Activated naive CD8-positive, alpha-beta T cell treated with anti-CD3 and anti-CD28 coated beads, Interleukin-2, amount 50 U/mL, for 24 hours (primary cell): ENCODE results near the gene FAM83F.

Source experiments
- ATAC-seq: fragments of 150-1000 bp; cut with Tn5 transposase; one replicate; pipeline ENCODE4 v1.10.0; 2021
- DNase-seq: peaks from one replicate; pipeline ENCODE4 v3.0.0; 2021
- H3K27ac Mint-ChIP-seq: one replicate; pipeline ENCODE4 v1.8.0; 2021; ENCODE audit warnings: mild to moderate bottlenecking, mixed read lengths
- H3K27me3 Mint-ChIP-seq: one replicate; pipeline ENCODE4 v1.8.0; 2021; ENCODE audit warnings: mixed read lengths
- H3K36me3 Mint-ChIP-seq: one replicate; pipeline ENCODE4 v1.8.0; 2021; ENCODE audit warnings: low read depth, mixed read lengths
- H3K4me1 Mint-ChIP-seq: one replicate; pipeline ENCODE4 v1.8.0; 2021; ENCODE audit warnings: mixed read lengths
- H3K4me3 Mint-ChIP-seq: one replicate; pipeline ENCODE4 v1.8.0; 2021; ENCODE audit warnings: mild to moderate bottlenecking, moderate library complexity, mixed read lengths
- H3K9me3 Mint-ChIP-seq: one replicate; pipeline ENCODE4 v1.8.0; 2021; ENCODE audit warnings: mixed read lengths

The FAM83F gene

DNA sequence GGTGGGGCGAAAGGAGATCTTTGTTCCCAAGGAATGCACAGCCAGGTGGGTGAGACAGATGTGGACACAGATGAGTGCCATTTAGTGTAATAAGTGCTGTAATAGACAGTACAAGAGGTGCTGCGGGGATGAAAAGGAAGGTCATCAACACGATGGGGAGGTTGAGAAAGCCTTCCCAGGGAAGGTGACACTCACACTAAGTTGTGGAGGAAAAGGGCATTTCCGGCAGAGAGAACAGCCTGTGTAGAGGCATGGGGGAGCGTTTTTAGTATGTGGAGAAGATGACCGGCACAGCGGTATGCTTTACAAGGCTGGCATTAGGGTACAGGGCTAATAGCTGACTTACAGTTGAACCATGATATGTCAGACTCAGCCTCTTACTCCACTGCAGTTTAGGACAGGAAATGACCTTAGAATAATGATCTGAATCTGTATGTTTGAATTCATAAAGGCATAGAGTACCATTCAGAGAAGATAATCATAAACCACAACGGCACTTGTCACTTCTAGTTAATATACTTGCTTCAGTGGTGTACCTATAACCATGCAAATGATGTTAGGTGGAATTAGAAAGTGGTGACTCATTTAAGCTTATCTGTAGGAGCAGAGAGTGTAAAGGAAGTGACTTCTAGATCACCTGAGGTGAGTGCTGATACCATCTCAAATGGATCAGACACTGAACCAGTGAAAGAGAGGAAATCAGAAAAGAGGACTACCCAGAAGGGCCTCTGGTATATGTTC, 60.6 kb downstream of the FAM83F start:
- H3K9me3 Mint-ChIP-seq = no peaks in the 10 kb centered on the region
- peak; percentile 90 for ATAC-seq

DNA sequence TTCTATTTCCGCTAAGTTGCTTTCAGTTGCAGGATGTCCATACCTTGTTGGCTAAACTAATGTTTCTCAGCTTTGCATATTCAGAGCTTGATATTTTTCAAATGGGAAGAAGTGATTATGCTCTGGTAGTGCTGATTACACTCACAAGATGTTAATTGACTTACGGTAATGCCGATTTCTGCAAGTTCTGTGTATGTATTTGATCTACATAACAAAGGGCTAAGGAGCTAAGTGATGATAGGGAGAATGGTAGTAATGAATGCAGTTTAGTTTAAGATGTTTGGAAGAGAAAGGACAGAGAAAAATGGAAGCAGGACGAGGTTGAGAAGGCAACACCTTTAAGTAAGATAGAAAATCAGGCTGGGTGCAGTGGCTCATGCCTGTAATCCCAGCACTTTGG, 61.4 kb downstream of the FAM83F start:
- Mint-ChIP-seq H3K9me3 (no peaks in the 10 kb centered on the region), H3K36me3 (no peaks in the 10 kb centered on the region), H3K4me3 (peak overlapping the region; percentile 79), H3K4me1 (peaks cover 71% of the 10 kb centered on the region), H3K27ac (peak overlapping the region; percentile 91), H3K27me3 (no peaks in the 10 kb centered on the region)
- DNase-seq (no peak), ATAC-seq (no peak)

More for the DNA sequence above, 60.6 kb downstream of the FAM83F start:
- H3K4me3 Mint-ChIP-seq = peak overlapping the region; percentile 79
- no peak for DNase-seq
- peak overlapping the region; percentile 91 for H3K27ac Mint-ChIP-seq
- no peaks in the 10 kb centered on the region for H3K36me3 Mint-ChIP-seq
- H3K27me3 Mint-ChIP-seq = no peaks in the 10 kb centered on the region
- peaks cover 80% of the 10 kb centered on the region for H3K4me1 Mint-ChIP-seq

DNA sequence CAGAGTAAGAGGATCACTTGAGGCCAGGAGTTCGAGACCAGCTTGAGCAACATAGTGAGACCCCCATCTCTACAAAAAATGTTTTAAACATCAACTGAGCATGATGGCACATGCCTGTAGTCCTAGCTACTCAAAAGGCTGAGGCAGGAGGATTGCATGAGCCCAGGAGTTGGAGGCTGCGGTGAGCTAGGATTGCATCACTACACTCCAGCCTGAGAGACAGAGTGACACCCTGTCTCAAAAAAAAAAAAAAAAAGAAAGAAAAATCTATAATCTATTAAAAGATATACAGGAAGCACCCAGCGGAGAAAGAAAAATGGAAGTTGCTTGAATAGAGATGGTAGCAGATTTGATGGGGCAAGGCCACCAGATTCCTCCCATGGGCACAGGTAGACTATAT, 61.8 kb downstream of the FAM83F start:
- no peak for ATAC-seq
- Mint-ChIP-seq H3K4me1 (peaks cover 69% of the 10 kb centered on the region), H3K27me3 (no peaks in the 10 kb centered on the region), H3K9me3 (no peaks in the 10 kb centered on the region), H3K27ac (peak overlapping the region; percentile 91), H3K36me3 (no peaks in the 10 kb centered on the region), H3K4me3 (no peak overlapping the region)
- no peak for DNase-seq

DNA sequence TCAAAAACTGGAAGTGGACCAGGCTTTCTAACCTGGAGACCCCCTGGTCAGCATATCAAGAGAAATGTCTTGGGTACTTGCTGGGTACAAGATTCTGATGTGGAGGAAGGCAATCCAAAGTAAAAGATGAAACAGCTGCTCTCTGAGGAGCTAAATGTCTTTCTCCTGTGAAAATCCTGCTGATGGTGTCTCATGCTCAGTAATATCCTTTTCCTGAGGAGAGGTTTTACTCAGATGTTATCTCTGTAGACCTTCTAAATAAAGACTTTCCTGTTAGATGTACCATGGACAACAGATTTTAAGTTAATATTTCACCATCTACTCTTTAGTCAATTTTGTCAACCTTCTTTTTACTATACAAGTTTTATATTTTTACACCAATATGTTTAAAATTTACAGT, 62.9 kb downstream of the FAM83F start:
- Mint-ChIP-seq H3K9me3 (no peaks in the 10 kb centered on the region), H3K4me1 (peaks cover 62% of the 10 kb centered on the region), H3K27me3 (no peaks in the 10 kb centered on the region), H3K4me3 (peak overlapping the region; percentile 41), H3K27ac (peak overlapping the region; percentile 73), H3K36me3 (no peaks in the 10 kb centered on the region)
- ATAC-seq (no peak), DNase-seq (no peak)

DNA sequence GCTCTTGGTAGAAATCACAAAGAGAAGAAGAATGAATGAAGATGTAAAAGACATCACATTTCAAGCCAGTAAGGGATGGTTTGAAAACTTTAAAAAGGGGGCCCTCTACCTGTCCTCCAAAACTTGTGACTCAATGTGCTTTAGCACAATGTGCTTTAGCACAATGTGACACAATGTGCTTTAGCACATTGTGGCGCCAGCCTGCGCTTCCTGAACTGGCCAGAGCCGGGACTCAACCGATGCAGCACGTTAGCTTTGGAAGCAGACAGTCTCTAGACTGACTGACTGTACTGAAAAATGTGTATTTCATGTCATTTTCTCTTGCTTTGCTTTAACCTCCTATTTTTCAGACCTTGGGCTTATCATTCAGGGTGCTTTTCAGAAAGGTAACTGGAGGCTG, 63.5 kb downstream of the FAM83F start:
- Mint-ChIP-seq H3K27ac (peak overlapping the region; percentile 73), H3K4me3 (peak overlapping the region; percentile 41), H3K36me3 (no peaks in the 10 kb centered on the region), H3K27me3 (no peaks in the 10 kb centered on the region), H3K4me1 (peaks cover 61% of the 10 kb centered on the region), H3K9me3 (no peaks in the 10 kb centered on the region)
- peak; percentile 56 for DNase-seq
- ATAC-seq = peak; percentile 54

DNA sequence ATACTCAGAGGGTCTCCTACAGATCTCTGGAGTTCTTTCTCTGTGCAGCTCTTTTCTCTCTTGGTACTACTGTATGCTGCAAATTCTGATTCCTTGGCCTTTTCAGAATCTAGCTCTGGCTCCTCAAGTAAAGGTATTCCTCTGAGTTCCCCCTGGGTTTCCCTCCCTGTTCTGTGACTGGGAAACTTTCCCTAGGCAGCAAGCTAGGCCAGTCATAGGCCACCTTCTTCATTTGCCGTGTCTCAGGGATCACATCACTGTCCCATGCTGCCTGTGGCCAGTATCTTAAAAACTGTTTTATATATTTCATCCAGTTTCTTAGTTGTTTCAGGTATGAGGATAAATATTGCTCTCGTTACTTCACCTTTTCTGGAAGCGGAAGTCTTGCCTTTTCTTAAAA, 71.2 kb downstream of the FAM83F start:
- DNase-seq (no peak), ATAC-seq (no peak)
- H3K36me3 Mint-ChIP-seq = no peaks in the 10 kb centered on the region
- H3K4me3 Mint-ChIP-seq = no peak overlapping the region
- H3K9me3 Mint-ChIP-seq = no peaks in the 10 kb centered on the region
- no peaks in the 10 kb centered on the region for H3K27me3 Mint-ChIP-seq
- peaks cover 70% of the 10 kb centered on the region for H3K4me1 Mint-ChIP-seq
- no peak overlapping the region for H3K27ac Mint-ChIP-seq

DNA sequence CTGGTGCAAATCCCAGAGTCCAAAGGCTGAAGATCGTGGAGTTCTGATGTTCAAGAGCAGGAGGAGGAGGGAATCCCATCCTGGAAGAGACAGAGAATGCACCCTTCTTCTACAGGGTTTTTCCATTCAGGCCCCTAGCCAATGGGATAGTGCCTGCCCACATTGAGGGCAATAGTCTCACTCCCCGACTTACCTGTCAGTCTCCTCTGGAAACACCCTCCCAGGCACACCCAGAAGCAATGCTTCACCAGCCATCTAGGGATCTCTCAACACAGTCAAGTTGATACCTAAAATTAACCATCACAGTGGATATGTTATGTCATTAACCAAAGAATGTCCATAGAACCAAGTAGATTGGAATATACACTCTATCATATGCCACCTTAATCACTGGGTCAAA, 72.9 kb downstream of the FAM83F start:
- Mint-ChIP-seq H3K9me3 (no peaks in the 10 kb centered on the region), H3K4me1 (peaks cover 80% of the 10 kb centered on the region), H3K27ac (no peak overlapping the region), H3K4me3 (no peak overlapping the region), H3K36me3 (no peaks in the 10 kb centered on the region), H3K27me3 (no peaks in the 10 kb centered on the region)
- no peak for DNase-seq
- ATAC-seq = no peak

DNA sequence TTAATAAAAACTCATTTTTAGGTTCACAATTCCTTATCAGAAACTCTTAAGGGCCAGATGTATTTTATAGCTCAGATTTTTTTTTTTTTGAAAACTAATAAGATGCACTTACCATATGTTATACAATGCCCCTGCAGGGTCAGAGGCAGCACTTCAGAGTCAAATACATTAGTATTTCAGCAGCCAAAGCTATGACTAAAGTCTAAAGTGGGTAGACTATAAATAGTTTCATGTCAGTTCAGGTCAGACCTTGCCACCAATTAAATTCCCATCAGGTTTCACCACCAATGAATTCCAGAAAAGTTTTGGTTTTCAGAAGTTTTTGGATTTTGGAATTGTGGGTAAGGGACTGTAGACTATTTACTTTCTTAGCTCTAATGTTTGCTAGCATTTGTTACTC, 75.9 kb downstream of the FAM83F start:
- no peak overlapping the region for H3K27ac Mint-ChIP-seq

DNA sequence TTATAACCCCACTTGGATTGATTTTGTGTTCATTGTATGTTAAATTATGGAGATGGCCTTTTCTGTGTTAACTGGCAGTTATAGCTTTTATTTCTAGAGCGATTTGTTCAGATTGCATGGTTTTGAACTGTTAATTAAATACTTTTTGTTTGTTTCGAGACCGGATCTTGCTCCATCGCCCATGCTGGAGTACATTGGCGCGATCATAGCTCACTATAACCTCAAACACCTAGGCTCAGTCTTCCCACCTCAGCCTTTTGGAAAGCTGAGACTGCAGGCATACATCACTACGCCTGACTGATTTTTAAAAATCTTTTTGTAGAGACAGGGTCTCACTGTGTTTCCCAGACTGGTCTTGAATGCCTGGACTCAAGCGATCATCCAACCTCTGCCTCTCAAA, 77.0 kb downstream of the FAM83F start:
- Mint-ChIP-seq H3K27me3 (no peaks in the 10 kb centered on the region), H3K4me1 (peaks cover 72% of the 10 kb centered on the region), H3K36me3 (peaks cover 3% of the 10 kb centered on the region), H3K4me3 (no peak overlapping the region), H3K9me3 (no peaks in the 10 kb centered on the region), H3K27ac (no peak overlapping the region)
- DNase-seq (no peak), ATAC-seq (no peak)

More for the DNA sequence above, 75.9 kb downstream of the FAM83F start:
- H3K9me3 Mint-ChIP-seq = no peaks in the 10 kb centered on the region
- peak overlapping the region; percentile 1 for H3K4me3 Mint-ChIP-seq
- H3K4me1 Mint-ChIP-seq = peaks cover 72% of the 10 kb centered on the region
- no peaks in the 10 kb centered on the region for H3K27me3 Mint-ChIP-seq
- H3K36me3 Mint-ChIP-seq = no peaks in the 10 kb centered on the region
- ATAC-seq = peak; percentile 54
- no peak for DNase-seq

DNA sequence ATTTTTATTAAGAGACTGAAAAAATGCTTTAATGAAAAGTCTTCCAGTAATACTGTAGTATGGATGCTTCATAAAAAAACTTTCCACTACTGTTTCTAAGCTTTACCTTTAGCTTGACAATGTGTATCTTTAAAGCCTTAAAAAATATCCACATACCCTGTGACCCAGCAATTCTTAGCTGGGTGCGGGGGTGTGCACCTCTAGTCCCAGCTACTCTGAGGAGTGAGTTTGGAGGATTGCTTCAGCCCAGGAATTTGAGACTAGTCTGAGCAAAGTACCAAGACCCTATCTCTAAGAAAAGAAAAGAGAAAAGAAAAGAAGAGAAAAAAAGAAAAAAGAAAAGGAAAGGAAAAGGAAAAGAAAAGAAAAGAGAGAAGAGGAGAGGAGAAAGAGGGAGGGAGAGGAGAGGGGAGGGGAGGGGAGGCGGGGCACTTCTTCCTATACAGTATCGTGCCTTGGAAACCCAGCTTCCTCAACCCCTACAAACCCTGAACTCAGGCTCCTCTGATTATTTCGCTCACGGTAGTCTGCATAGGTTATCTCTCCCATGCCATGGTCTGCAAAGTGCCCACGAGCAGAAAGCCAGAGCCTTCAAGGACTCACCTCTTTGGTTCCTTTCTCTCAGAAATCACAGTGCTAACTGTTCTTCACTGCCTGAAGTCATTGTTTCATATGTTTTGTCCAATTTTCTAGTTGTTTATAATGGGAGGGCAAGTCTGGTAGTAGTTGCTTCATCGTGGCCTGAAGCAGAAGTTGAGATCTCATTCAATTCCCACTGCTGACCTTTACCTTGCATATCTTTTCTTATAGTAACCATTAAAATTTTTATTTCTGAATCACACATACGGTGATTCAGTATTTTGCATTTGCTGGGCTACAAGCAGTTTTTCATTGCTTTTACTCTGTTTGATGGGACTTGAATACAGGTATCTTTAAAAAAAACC, 82.2 kb downstream of the FAM83F start:
- Mint-ChIP-seq H3K27me3 (no peaks in the 10 kb centered on the region), H3K36me3 (peaks cover 3% of the 10 kb centered on the region), H3K4me3 (peak overlapping the region; percentile 69), H3K9me3 (no peaks in the 10 kb centered on the region), H3K4me1 (peaks cover 50% of the 10 kb centered on the region), H3K27ac (peak overlapping the region; percentile 79)
- DNase-seq (no peak), ATAC-seq (peak; percentile 39)

DNA sequence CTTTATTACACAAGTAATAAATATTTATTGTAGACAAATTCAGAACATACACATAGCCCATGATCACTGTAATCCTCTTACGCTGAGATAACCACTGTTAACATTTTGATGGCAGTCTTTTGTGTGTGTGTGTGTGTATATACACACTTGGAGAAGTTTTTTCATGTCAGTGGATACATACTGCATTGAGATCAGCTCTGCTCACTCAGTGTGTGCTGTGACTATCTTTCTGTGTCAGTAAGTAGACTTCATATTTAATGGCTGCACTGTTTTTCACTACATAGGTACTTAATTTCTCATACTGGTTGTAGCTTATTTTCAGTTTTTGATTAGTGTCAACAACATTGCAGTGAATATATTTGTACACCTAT, 82.9 kb downstream of the FAM83F start:
- Mint-ChIP-seq H3K27ac (peak overlapping the region; percentile 58), H3K4me3 (no peak overlapping the region), H3K9me3 (no peaks in the 10 kb centered on the region), H3K36me3 (peaks cover 3% of the 10 kb centered on the region), H3K4me1 (peaks cover 47% of the 10 kb centered on the region), H3K27me3 (no peaks in the 10 kb centered on the region)
- ATAC-seq (no peak), DNase-seq (no peak)

DNA sequence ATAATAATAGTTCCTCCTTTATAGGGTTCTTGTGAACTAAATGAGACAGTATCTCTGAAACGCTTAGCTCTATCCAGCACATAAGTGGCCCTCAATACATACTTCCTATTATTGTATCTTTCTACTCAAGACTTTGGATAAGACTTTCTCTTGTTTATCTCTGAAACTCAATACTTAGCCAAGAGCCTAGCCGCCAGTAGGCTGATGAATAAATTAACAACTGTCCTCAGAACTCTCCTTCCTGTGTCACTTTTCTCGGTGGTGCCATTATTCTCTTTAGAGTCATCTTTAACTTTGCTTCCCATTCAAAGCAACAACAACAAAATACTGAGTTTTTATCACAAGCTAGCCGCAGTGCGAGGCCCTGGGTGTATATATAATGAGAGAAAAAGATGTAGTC, 86.9 kb downstream of the FAM83F start:
- Mint-ChIP-seq H3K4me1 (peaks cover 31% of the 10 kb centered on the region), H3K36me3 (no peaks in the 10 kb centered on the region), H3K27me3 (no peaks in the 10 kb centered on the region), H3K4me3 (no peak overlapping the region), H3K9me3 (peaks cover 4% of the 10 kb centered on the region), H3K27ac (no peak overlapping the region)
- ATAC-seq (no peak), DNase-seq (no peak)

DNA sequence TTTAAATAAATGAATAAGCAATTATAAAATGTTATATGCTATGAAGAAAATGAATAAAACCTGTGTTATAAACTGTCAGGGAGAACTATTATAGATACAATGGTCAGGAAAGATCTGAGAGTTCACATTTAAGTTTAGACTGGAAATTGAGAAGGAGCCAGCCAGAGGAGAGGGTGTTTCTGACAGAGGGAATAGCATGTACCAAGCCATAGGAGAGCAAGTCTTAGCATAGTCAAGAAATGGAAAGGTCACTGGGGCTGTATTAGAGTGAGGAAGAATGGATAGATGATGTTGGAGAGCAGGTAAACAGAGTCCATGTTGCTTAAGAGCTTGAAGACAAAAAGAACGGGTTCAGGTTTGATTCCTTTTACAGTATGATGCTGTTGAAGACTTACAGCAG, 87.4 kb downstream of the FAM83F start:
- no peak for DNase-seq
- no peak for ATAC-seq
- H3K27me3 Mint-ChIP-seq = no peaks in the 10 kb centered on the region
- H3K4me3 Mint-ChIP-seq = no peak overlapping the region
- H3K27ac Mint-ChIP-seq = no peak overlapping the region
- peaks cover 27% of the 10 kb centered on the region for H3K4me1 Mint-ChIP-seq
- H3K9me3 Mint-ChIP-seq = peaks cover 4% of the 10 kb centered on the region
- no peaks in the 10 kb centered on the region for H3K36me3 Mint-ChIP-seq

DNA sequence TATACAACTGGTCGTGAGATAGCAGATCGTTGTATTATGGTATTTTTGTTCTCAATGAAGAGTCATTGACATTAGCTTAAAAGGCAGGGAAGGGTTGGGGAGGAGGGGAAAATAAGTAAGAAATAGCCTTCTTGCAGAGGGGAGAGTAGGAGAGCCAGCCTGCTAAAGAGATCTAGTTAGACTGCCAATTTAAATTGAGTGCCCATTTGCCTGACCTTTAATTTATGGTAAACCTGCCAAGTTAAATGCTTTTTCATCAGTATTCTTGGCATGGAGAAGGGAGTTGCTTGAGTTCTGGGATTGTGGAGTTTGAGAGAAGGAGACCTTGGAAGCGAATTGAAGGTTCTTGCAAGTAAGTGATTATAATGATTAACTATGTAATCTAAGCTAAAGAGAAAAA, 89.0 kb downstream of the FAM83F start:
- Mint-ChIP-seq H3K36me3 (no peaks in the 10 kb centered on the region), H3K4me3 (no peak overlapping the region), H3K9me3 (peaks cover 4% of the 10 kb centered on the region), H3K4me1 (peaks cover 27% of the 10 kb centered on the region), H3K27me3 (no peaks in the 10 kb centered on the region), H3K27ac (no peak overlapping the region)
- ATAC-seq = no peak
- no peak for DNase-seq

DNA sequence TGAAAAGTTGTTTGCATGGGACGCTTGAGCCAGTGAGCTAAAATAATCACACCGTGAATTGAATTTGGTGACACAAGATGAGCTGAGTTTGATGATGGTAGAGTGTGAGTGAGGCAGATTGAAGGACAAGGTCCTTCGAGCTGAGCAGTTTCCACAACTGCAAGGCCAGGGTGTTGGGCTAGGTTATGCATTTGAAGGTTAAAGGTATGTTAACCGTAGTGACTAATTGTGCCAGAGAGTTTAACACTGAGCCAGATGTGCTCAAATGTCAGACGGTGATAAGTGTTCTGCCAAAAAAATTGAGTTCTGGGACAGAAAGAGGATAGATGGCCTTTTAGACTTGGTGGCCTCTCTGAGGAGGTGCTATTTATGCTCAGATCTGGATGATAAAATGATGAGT, 89.5 kb downstream of the FAM83F start:
- Mint-ChIP-seq H3K9me3 (peaks cover 4% of the 10 kb centered on the region), H3K4me3 (no peak overlapping the region), H3K4me1 (peaks cover 29% of the 10 kb centered on the region), H3K27ac (no peak overlapping the region), H3K27me3 (no peaks in the 10 kb centered on the region), H3K36me3 (no peaks in the 10 kb centered on the region)
- DNase-seq (no peak), ATAC-seq (peak; percentile 74)
